GM12891 (cell line): ENCODE data around the gene POU6F1.

ENCODE experiments used
- DNase-seq: peaks from one replicate; pipeline ENCODE4 v3.0.0; 2011; ENCODE audit warnings: low spot score; ENCODE audit not compliant: insufficient read length
- FAIRE-seq: peaks from 2 replicates; lab custom pipeline; 2011; peaks lifted over from hg19 to GRCh38; lab: Jason Lieb, UNC
- PAX5 ChIP-seq: IDR thresholded peaks from 2 replicates; pipeline ENCODE4 v1.6.1; 2011; ENCODE audit warnings: low read length, moderate library complexity, mild to moderate bottlenecking; ENCODE audit not compliant: insufficient read depth, severe bottlenecking
- POLR2A ChIP-seq: IDR thresholded peaks from 2 replicates; pipeline ENCODE4 v1.6.1; 2011; ENCODE audit warnings: low read depth, low read length, control low read depth
- POLR2AphosphoS5 ChIP-seq: IDR thresholded peaks from 2 replicates; pipeline ENCODE4 v1.6.1; 2011; ENCODE audit warnings: low read depth, low read length, control low read depth
- POU2F2 ChIP-seq: IDR thresholded peaks from 2 replicates; pipeline ENCODE4 v1.6.1; 2011; ENCODE audit warnings: low read depth, mild to moderate bottlenecking, control low read depth, low read length, moderate library complexity
- SPI1 ChIP-seq: IDR thresholded peaks from 2 replicates; pipeline ENCODE4 v1.6.1; 2011; ENCODE audit warnings: low read depth, low read length, control low read depth
- TAF1 ChIP-seq: IDR thresholded peaks from 2 replicates; pipeline ENCODE4 v1.6.1; 2011; ENCODE audit warnings: low read depth, low read length, control low read depth

Gene POU6F1

DNA sequence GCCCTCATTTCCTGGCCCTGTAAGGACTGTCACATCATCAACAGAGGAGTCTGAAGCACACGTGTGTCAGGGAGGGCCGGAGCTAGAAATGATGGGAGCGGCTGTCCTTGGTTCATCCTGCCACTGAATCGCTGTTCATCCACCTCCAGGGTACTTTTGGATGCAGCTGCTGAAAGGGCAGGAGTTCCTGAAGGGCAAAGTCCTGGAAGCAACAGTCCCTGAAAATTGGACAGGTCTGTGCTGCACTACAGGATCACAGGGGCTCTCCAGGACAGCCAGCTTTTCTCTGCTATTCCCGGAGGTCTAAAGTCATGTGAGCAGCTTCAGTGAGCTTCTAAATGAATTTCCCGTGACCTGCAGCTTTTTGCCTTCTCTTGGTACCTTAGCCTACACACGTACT lies 17.7 kb downstream of the POU6F1 start:
- no peak for FAIRE-seq
- TF ChIP-seq POLR2AphosphoS5 (no peak), POU2F2 (no peak), SPI1 (no peak), POLR2A (no peak), PAX5 (no peak), TAF1 (no peak)
- DNase-seq, result no peak

DNA sequence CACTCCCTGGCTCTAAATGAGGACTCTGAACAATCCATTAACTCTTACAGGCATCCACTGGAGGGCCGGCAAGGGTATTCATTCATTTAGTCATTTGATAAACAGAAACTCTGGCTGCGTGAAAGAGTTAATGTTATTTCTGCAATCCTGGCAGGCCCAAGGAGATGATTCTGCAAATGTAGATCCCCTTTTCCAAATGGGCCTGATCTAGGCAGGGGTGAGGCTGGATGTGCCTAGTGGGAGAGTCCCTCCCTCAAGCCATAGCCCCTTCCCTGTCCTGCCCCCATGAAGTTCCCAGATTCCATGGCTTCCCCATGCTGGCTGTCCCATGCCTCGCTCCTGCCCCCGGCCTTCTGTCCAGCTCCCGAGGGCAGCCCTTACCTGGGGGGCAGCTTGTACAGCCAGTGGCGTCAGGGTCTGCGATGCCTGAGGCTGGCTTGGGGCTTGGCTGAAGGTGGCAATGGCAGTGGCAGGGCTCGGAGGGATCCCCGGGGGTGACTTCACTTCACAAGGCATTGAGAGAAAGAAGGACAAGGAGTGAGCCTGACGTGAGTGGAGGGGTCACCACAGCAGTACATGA lies 18.4 kb downstream of the POU6F1 start:
- DNase-seq, result no peak
- no peak for FAIRE-seq
- TF ChIP-seq POU2F2 (no peak), TAF1 (no peak), SPI1 (no peak), POLR2AphosphoS5 (no peak), POLR2A (no peak), PAX5 (no peak)

DNA sequence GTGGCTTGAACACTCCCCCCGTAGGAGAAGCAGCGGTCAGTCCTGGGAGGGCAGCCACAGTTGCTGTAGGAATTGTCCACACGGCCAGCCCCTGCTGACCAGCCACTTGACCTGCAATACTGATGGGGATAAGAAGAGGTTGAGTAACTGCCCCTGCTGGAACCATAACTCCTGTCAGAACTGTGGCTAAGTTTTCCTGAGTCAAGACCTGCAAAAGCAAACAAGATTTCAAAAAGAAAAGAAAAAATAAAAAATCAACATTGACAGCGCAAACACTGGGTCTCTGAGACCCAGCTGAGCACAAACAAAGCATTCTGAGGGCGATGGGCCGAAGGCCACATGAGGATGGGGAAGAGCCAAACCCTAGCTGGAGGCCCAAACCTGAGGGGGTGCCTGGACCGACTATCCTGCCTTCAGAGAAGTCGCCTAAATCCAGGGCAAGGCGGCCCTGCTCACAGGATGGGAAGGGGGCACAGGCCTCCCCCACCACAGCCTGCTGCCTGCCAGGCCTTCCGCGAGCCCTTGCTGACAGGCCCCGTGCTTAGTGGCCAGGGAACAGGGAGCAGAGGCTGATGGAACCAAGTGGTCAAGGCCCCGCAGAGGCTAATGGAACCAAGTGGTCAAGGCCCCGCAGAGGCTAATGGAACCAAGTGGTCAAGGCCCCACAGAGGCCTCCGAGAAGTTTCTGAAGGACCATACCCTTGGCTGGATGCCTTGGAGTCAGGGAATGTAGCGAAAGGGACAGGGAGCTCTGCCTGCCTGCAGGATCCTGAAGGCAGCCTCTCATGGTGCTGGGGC lies 19.1 kb downstream of the POU6F1 start:
- TF ChIP-seq PAX5 (no peak), POU2F2 (no peak), POLR2AphosphoS5 (no peak), TAF1 (no peak), POLR2A (no peak), SPI1 (no peak)
- DNase-seq (no peak), FAIRE-seq (no peak)

DNA sequence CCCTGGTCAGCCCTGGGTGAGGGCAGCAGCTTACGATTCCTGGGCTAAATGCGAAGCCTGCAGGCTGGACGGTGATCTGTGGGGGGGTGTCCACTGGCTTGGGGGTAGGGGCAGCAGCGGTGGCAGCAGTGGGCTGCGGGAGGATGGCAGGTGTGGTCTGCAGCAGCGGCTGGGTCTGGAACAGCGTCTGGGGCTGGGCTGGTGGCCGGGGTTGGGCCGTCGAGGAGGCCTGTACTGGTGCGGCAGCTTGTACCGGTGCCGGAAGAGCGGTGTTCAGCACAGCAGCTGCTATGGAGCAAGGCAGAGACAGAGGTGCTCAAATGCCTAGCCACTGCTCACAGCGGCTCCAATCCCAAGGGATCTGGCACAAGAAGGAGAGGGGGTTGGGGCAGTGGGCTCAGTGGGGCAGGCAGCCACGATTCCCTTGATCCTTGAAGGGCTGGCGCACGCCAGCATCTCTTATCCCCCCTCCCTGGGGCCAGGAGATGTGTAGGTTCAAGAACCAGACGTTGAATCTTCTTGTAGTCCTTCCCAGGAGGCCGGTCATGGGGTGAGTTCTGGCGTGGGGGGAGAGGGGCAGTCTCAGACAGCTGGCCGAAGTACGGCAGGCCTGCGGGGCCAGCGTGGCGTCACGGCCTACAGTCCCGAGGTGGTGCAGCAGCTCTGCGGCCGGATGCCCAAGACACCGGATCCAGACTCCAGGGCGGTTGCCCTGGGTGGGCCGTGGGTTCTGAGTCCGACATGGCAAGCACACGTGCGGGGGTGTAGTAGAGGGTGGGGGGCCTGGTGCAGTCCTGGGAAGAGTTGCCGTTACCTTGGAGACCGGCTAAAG lies 19.9 kb downstream of the POU6F1 start:
- TF ChIP-seq PAX5 (no peak), TAF1 (no peak), SPI1 (no peak), POLR2A (no peak), POLR2AphosphoS5 (no peak), POU2F2 (no peak)
- no peak for FAIRE-seq
- no peak for DNase-seq

DNA sequence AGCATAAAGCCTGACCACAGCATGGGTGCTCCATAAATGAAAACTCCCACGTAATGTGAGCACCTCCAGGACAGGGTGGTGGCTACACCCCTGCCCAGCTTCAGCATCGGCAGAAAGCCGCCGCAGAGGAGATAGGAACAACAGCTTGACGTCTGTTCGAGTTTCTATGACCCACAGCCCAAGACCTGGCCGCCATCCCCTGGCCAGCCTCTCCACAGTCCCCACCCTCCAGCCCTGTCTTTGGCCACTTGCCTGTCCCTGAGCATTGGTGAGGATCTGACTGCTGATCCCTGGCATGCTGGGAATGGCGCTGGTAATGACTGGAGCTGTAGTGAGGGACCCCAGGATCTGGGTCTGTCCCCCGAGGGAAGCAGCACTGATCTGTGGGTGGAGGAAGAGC lies 21.3 kb downstream of the POU6F1 start:
- FAIRE-seq, result no peak
- DNase-seq, result no peak

DNA sequence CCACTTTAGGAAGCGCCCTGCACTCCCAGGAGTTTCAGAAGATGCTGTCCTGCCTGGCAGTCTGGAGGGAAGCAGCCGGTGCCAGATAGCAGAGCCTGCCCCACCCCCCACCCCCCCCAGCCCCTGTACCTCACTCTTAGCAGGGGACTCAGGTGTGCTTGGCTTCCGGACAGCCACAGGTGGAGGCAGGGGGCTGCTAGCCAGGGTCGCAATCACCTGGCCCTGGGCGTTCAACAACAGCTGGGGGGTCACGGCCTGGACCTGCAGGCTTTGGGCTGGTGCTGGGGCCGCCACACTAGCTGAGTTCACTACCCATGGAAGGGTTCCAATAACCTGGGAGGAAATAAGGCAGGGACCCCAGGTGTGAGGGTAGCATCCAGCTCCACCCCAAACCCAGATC lies 22.0 kb downstream of the POU6F1 start:
- FAIRE-seq (no peak), DNase-seq (no peak)
- no peak for TF ChIP-seq POU2F2
- TF ChIP-seq TAF1, result no peak
- no peak for TF ChIP-seq POLR2A
- no peak for TF ChIP-seq SPI1
- TF ChIP-seq PAX5, result no peak
- no peak for TF ChIP-seq POLR2AphosphoS5

More for the DNA sequence above, 21.3 kb downstream of the POU6F1 start:
- TF ChIP-seq POU2F2 (no peak), POLR2AphosphoS5 (no peak), POLR2A (no peak), TAF1 (no peak), SPI1 (no peak), PAX5 (no peak)

DNA sequence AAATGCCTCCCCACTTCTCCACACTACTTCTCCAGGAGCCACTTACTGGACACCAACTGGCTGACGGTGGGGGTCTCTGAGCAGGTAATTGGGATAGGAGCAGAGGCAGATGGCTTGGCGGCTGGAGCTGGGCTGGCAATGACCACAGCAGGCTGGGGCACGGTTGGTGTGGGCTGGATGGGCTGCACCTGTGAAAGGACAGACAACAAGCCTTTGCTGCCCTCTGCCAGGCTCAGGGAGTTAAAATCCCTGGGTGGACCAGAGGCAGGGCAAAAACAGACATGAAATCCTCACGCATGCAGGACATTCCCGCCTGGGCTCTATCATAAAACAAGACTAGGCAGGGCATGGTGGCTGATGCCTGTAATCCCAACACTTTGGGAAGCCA lies 25.6 kb downstream of the POU6F1 start:
- FAIRE-seq (no peak), DNase-seq (no peak)
- no peak for TF ChIP-seq TAF1
- no peak for TF ChIP-seq SPI1
- TF ChIP-seq POLR2AphosphoS5, result no peak
- no peak for TF ChIP-seq PAX5
- no peak for TF ChIP-seq POLR2A
- TF ChIP-seq POU2F2, result no peak

DNA sequence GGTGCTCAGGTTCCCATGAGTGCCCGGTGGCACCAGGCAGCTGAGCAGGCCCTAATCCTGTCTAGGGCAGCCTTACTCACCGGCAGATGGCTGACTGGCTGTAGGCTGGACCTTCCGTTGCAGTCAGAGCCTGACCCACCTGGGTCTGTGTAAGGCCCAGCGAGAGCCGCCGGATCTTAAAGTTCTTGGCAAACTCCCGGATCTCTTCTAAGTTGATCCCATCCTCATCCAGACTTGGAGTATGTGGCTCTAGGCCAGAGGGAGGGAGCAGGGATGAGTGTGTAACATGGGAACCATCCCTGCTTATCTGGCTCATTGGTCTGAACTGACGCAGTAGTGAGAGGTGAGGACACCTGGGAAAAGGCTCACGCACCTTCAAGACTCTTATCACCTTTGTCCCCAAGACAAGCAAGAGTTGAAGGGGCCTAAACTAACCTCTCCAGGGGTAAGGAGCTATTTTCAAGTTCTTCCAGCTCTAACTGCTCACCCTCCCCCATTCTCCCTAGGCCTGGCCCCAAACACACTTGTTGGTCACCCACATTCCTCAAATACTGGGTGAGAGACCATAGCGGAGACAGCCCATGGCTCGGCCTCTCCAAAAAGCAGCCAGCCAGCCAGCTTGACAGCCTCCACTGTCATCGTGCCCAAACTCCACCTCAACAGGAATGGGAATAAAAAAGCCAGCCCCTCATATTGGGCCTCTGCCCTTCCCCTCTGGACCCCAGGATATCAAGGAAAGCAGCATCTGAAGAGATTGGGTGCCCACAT lies 26.2 kb downstream of the POU6F1 start:
- no peak for TF ChIP-seq POLR2A
- no peak for TF ChIP-seq SPI1
- TF ChIP-seq POU2F2, result no peak
- no peak for TF ChIP-seq TAF1
- no peak for TF ChIP-seq POLR2AphosphoS5
- no peak for TF ChIP-seq PAX5
- no peak for FAIRE-seq
- no peak for DNase-seq

DNA sequence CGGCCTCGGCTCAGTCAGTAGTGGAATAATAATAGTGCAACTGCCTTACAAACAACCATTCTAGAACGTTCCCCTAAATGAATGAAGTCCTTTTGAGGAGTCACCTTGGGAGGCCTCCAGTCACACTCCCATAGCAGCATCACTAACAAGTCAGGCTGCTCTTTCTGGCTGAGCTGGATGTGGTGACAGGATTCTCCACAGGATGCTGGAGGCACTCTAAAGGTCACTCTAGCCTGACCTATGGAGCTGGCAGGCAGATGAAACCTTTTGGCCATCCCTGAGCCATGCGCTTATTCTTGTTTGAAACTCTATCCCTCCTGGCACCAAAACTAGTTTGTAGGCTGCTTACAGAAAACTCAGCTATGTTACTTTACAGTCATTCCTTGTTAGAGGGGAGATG lies 27.0 kb downstream of the POU6F1 start:
- TF ChIP-seq SPI1, result no peak
- no peak for TF ChIP-seq POLR2AphosphoS5
- TF ChIP-seq TAF1, result no peak
- TF ChIP-seq POLR2A, result no peak
- no peak for TF ChIP-seq PAX5
- no peak for TF ChIP-seq POU2F2
- DNase-seq (no peak), FAIRE-seq (no peak)
